Measurements from ENCODE around the gene CFAP100.

- no peak for TF ChIP-seq CTCF (IDR thresholded peaks at IDR 0.05; ENCODE audit: low read length)
- TF ChIP-seq EZH2 (IDR thresholded peaks at IDR 0.05; ENCODE audit: borderline replicate concordance, low read length), result no peak
Measured at GRCh38 chr3:126376444-126376843, 18.3 kb upstream of the CFAP100 start.

All from OCI-LY1 (cell line).